ENCODE measurements around the gene ACTA2. TPM values are rescaled to one million over a fixed set of nuclear protein-coding genes. Genes with fewer than 3 reads are reported as not detected.

The ACTA2 gene
- total RNA-seq, 4 donors from 2014 or later, result 83.5 to 342 (median 142) TPM

GRCh38 chr10:88906921-88907320, 45.7 kb downstream of the ACTA2 start:
- Histone ChIP-seq H3K9me3 (no peaks in the 10 kb centered on the region), H3K27ac (no peak overlapping the region), H3K4me1 (peaks cover 0 to 12% (median 2%) of the 10 kb centered on the region in 4 donors), H3K36me3 (peaks cover 0 to 24% (median 0%) of the 10 kb centered on the region in 3 donors), H3K4me3 (no peak overlapping the region), H3K27me3 (no peaks in the 10 kb centered on the region)
- TF ChIP-seq POLR2A (IDR thresholded peaks at IDR 0.05) (no peak), CTCF (IDR thresholded peaks at IDR 0.05) (no peak)
- DNase-seq, result no peak

- Histone ChIP-seq H3K4me1 (peaks cover 0 to 38% (median 10%) of the 10 kb centered on the region in 4 donors), H3K27ac (peak overlapping the region in 2 of 4 donors; percentile 9 to 52), H3K36me3 (peaks cover 0 to 21% (median 0%) of the 10 kb centered on the region in 3 donors), H3K9me3 (no peaks in the 10 kb centered on the region), H3K4me3 (no peak overlapping the region), H3K27me3 (no peaks in the 10 kb centered on the region)
- no peak for DNase-seq
- TF ChIP-seq CTCF (IDR thresholded peaks at IDR 0.05) (no peak), POLR2A (IDR thresholded peaks at IDR 0.05) (peak in 1 of 2 donors; percentile 13)
These were observed 48.9 kb downstream of the ACTA2 start for GRCh38 chr10:88903715-88904114.

GRCh38 chr10:88901984-88902789, 50.4 kb downstream of the ACTA2 start:
- DNase-seq, result no peak
- Histone ChIP-seq H3K4me3 (no peak overlapping the region), H3K27me3 (no peaks in the 10 kb centered on the region), H3K27ac (peak overlapping the region in 3 of 4 donors; percentile 19 to 69 (median 56)), H3K9me3 (no peaks in the 10 kb centered on the region), H3K36me3 (peaks cover 0 to 21% (median 0%) of the 10 kb centered on the region in 3 donors), H3K4me1 (peaks cover 0 to 53% (median 16%) of the 10 kb centered on the region in 4 donors)
- TF ChIP-seq CTCF (IDR thresholded peaks at IDR 0.05) (no peak), POLR2A (IDR thresholded peaks at IDR 0.05) (no peak)

GRCh38 chr10:88901206-88901983, 51.2 kb downstream of the ACTA2 start:
- Histone ChIP-seq H3K27me3 (no peaks in the 10 kb centered on the region), H3K27ac (peak overlapping the region; percentile 19 to 69 (median 44)), H3K36me3 (peaks cover 0 to 15% (median 0%) of the 10 kb centered on the region in 3 donors), H3K4me3 (no peak overlapping the region), H3K4me1 (peaks cover 0 to 60% (median 20%) of the 10 kb centered on the region in 4 donors), H3K9me3 (no peaks in the 10 kb centered on the region)
- DNase-seq, result no peak
- TF ChIP-seq POLR2A (IDR thresholded peaks at IDR 0.05) (no peak), CTCF (IDR thresholded peaks at IDR 0.05) (no peak)

- Histone ChIP-seq H3K27ac (peak overlapping the region in 1 of 4 donors; percentile 63), H3K4me1 (peaks cover 0 to 74% (median 21%) of the 10 kb centered on the region in 4 donors), H3K36me3 (peaks cover 0 to 5% (median 0%) of the 10 kb centered on the region in 3 donors), H3K4me3 (no peak overlapping the region), H3K9me3 (no peaks in the 10 kb centered on the region), H3K27me3 (no peaks in the 10 kb centered on the region)
- TF ChIP-seq CTCF (IDR thresholded peaks at IDR 0.05) (no peak), POLR2A (IDR thresholded peaks at IDR 0.05) (no peak)
- DNase-seq, result no peak
These were observed 52.7 kb downstream of the ACTA2 start for GRCh38 chr10:88899886-88900285.

All from Peyer's patch (tissue), 4 donors.